PC-9 (cell line): ENCODE data around the gene TPI1.

Experiments used
- CTCF ChIP-seq: fragments of 200-600 bp; sonication (generic); conservative IDR thresholded peaks from 2 replicates; pipeline ENCODE4 v1.6.1; 2017; ENCODE audit warnings: mixed run types, antibody characterized with exemption, mild to moderate bottlenecking, moderate library complexity
- EZH2 ChIP-seq: fragments of 200-600 bp; sonication (generic); IDR thresholded peaks from 2 replicates; pipeline ENCODE4 v1.8.0; 2017; ENCODE audit warnings: antibody characterized with exemption, low read depth

DNA sequence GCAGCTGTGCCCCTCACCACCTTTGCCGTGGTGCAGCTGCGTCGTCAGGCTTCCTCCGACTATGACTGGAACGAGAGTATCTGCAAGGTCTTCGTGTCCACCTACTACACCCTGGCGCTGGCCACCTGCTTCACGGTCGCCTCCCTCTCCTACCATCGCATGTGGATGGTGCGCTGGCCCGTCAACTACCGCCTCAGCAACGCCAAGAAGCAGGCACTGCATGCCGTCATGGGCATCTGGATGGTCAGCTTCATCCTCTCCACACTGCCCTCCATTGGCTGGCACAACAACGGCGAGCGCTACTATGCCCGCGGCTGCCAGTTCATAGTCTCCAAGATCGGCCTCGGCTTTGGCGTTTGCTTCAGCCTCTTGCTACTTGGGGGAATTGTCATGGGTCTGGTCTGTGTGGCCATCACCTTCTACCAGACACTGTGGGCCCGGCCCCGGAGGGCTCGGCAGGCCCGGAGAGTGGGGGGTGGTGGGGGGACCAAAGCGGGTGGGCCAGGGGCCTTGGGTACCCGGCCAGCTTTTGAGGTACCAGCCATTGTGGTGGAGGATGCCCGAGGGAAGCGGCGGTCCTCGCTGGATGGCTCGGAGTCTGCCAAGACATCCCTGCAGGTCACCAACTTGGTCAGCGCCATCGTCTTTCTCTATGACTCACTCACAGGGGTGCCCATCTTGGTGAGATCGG, 43.1 kb upstream of the TPI1 start:
- TF ChIP-seq CTCF (no peak), EZH2 (no peak)
